Measurements from ENCODE around the gene PATJ.

GRCh38 chr1:62022382-62022983, 280.2 kb downstream of the PATJ start:
- TF ChIP-seq EZH2 (IDR thresholded peaks at IDR 0.05; ENCODE audit: borderline replicate concordance, low read depth, low read length, severe bottlenecking) (no peak), CTCF (IDR thresholded peaks at IDR 0.05; ENCODE audit: extremely low read depth in 1 of 2, insufficient read depth in 1 of 2, low read depth in 1 of 2, low read length in 2 of 2) (no peak), POLR2AphosphoS5 (IDR thresholded peaks at IDR 0.05; ENCODE audit: insufficient read depth, low read depth, low read length) (no peak)

Measured in endothelial cell of umbilical vein (primary cell).